ENCODE data around the gene DLG3.

DLG3 gene

DNA sequence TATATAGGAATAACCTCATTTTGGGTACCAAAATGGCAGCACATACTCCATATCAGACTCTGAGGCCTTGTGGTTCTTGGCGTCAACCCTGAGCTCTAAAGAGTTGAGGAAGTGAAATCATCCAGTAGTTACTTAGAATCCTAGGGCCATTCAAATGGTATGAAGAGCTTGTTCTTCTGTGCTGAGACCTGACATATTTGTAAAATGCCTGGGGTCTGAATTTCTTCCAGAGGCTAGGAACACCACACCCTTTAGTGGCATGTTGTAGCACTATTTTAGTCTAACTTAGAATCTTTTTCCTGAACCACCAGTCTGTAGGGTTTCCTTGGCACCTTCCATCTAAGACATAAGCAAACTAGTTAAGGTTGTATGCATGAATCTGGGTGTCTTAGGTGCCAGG is 39.6 kb upstream of the DLG3 start:
- Histone ChIP-seq H3K9me3 (ENCODE audit: control insufficient read depth, low read length) (no peaks in the 10 kb centered on the region), H3K23ac (ENCODE audit: low read length in 2 of 2) (no peak overlapping the region)

DNA sequence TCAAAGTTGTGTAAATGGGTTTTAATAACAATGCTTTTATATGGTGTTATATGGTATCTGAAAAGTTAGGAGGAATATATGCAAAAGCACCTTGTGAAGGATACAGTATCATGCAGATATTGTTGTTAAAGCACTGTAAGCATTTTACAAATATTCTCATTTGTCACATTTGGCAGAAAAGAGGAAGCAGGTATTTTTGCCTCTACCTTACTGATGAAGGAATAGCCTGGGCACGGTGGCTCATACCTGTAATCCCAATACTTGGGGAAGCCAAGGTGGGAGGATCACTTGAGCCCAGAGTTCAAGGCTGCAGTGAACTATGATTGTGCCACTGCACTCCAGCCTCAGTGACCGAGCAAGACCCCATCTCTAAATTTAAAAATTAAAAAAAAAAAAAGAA is 33.7 kb upstream of the DLG3 start:
- Histone ChIP-seq H3K9me3 (ENCODE audit: control insufficient read depth, low read length) (no peaks in the 10 kb centered on the region), H3K4me2 (ENCODE audit: low read length, poor library complexity, severe bottlenecking) (no peak overlapping the region), H3K36me3 (ENCODE audit: control insufficient read depth in 1 of 2, insufficient read depth in 2 of 2, low read depth in 1 of 2, low read length in 2 of 2) (no peaks in the 10 kb centered on the region), H4K91ac (ENCODE audit: low read length) (no peak overlapping the region), H3K79me1 (replicated peaks; ENCODE audit: low read length, poor library complexity, severe bottlenecking) (no peaks in the 10 kb centered on the region), H2AFZ (ENCODE audit: low read depth, low read length) (no peak overlapping the region), H2BK5ac (ENCODE audit: low read depth, low read length, poor library complexity, severe bottlenecking) (no peak overlapping the region), H3K4me3 (ENCODE audit: insufficient read depth in 1 of 2, low read depth in 1 of 2, low read length in 2 of 2) (no peak overlapping the region), H3K27ac (ENCODE audit: low read length, poor library complexity, severe bottlenecking) (no peak overlapping the region), H3K14ac (ENCODE audit: low read length in 2 of 2) (no peak overlapping the region), H2BK12ac (ENCODE audit: low read length in 2 of 2) (no peak overlapping the region), H2AK5ac (ENCODE audit: low read length, severe bottlenecking) (no peak overlapping the region), H3K18ac (ENCODE audit: low read depth in 1 of 2, low read length in 2 of 2) (no peak overlapping the region), H4K8ac (ENCODE audit: low read length) (no peak overlapping the region), H3K27me3 (ENCODE audit: control insufficient read depth in 1 of 2, insufficient read depth in 1 of 2, low read length in 2 of 2) (peaks cover 0 to 38% of the 10 kb centered on the region in 2 experiments), H3K9ac (ENCODE audit: low read length) (no peak overlapping the region), H3K4ac (ENCODE audit: low read depth in 1 of 2, low read length in 2 of 2) (no peak overlapping the region), H2BK15ac (ENCODE audit: low read depth, poor library complexity, severe bottlenecking) (no peak overlapping the region), H3K4me1 (ENCODE audit: control insufficient read depth, insufficient read depth, low read depth, low read length) (no peaks in the 10 kb centered on the region), H2BK120ac (ENCODE audit: low read depth, low read length) (no peak overlapping the region), H3K23ac (ENCODE audit: low read length in 2 of 2) (no peak overlapping the region)
- no peak for DNase-seq
- 100% methylated on average over 1 of the region's 2 CpGs for WGBS

More for the DNA sequence above, 39.6 kb upstream of the DLG3 start:
- Histone ChIP-seq H3K14ac (ENCODE audit: low read length in 2 of 2) (no peak overlapping the region), H4K8ac (ENCODE audit: low read length) (no peak overlapping the region), H3K4me2 (ENCODE audit: low read length, poor library complexity, severe bottlenecking) (no peak overlapping the region), H3K4ac (ENCODE audit: low read depth in 1 of 2, low read length in 2 of 2) (no peak overlapping the region), H3K27ac (ENCODE audit: low read length, poor library complexity, severe bottlenecking) (no peak overlapping the region), H3K79me1 (replicated peaks; ENCODE audit: low read length, poor library complexity, severe bottlenecking) (no peaks in the 10 kb centered on the region), H2BK12ac (ENCODE audit: low read length in 2 of 2) (no peak overlapping the region), H3K4me1 (ENCODE audit: control insufficient read depth, insufficient read depth, low read depth, low read length) (no peaks in the 10 kb centered on the region), H2BK15ac (ENCODE audit: low read depth, poor library complexity, severe bottlenecking) (no peak overlapping the region), H2BK5ac (ENCODE audit: low read depth, low read length, poor library complexity, severe bottlenecking) (no peak overlapping the region), H2AFZ (ENCODE audit: low read depth, low read length) (no peak overlapping the region), H4K91ac (ENCODE audit: low read length) (no peak overlapping the region), H3K27me3 (ENCODE audit: control insufficient read depth in 1 of 2, insufficient read depth in 1 of 2, low read length in 2 of 2) (peaks cover 0 to 46% of the 10 kb centered on the region in 2 experiments), H2AK5ac (ENCODE audit: low read length, severe bottlenecking) (no peak overlapping the region), H3K4me3 (ENCODE audit: insufficient read depth in 1 of 2, low read depth in 1 of 2, low read length in 2 of 2) (no peak overlapping the region), H3K36me3 (ENCODE audit: control insufficient read depth in 1 of 2, insufficient read depth in 2 of 2, low read depth in 1 of 2, low read length in 2 of 2) (no peaks in the 10 kb centered on the region), H3K9ac (ENCODE audit: low read length) (no peak overlapping the region), H3K18ac (ENCODE audit: low read depth in 1 of 2, low read length in 2 of 2) (no peak overlapping the region), H2BK120ac (ENCODE audit: low read depth, low read length) (no peak overlapping the region)
- 100% methylated on average over 1 of the region's 1 CpG for WGBS
- no peak for DNase-seq

DNA sequence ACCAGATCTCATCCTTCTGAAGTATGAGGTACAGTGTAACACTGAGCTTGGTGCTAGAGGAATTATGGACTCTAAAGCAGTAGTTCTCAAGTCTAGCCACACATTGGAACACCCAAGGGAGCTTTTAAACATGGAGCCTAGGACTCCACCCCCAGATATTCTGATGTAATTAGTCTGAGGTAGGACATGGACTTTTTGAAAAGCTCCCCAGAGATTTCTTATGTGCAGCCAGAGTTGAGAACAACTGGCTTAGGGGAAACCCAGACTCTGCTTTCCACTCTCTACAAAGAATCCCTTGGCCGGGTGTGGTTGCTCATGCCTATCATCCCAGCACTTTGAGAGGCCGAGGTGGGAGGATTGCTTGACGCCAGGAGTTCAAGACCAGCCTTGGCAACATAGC is 33.2 kb upstream of the DLG3 start:
- Histone ChIP-seq H2BK12ac (ENCODE audit: low read length in 2 of 2) (no peak overlapping the region), H2AFZ (ENCODE audit: low read depth, low read length) (no peak overlapping the region), H3K4me2 (ENCODE audit: low read length, poor library complexity, severe bottlenecking) (no peak overlapping the region), H4K8ac (ENCODE audit: low read length) (no peak overlapping the region), H3K27me3 (ENCODE audit: control insufficient read depth in 1 of 2, insufficient read depth in 1 of 2, low read length in 2 of 2) (peaks cover 0 to 36% of the 10 kb centered on the region in 2 experiments), H3K4me3 (ENCODE audit: insufficient read depth in 1 of 2, low read depth in 1 of 2, low read length in 2 of 2) (no peak overlapping the region), H3K9ac (ENCODE audit: low read length) (no peak overlapping the region), H3K14ac (ENCODE audit: low read length in 2 of 2) (no peak overlapping the region), H3K4me1 (ENCODE audit: control insufficient read depth, insufficient read depth, low read depth, low read length) (no peaks in the 10 kb centered on the region), H3K9me3 (ENCODE audit: control insufficient read depth, low read length) (no peaks in the 10 kb centered on the region), H3K27ac (ENCODE audit: low read length, poor library complexity, severe bottlenecking) (no peak overlapping the region), H3K18ac (ENCODE audit: low read depth in 1 of 2, low read length in 2 of 2) (no peak overlapping the region), H3K36me3 (ENCODE audit: control insufficient read depth in 1 of 2, insufficient read depth in 2 of 2, low read depth in 1 of 2, low read length in 2 of 2) (no peaks in the 10 kb centered on the region), H2BK5ac (ENCODE audit: low read depth, low read length, poor library complexity, severe bottlenecking) (no peak overlapping the region), H3K79me1 (replicated peaks; ENCODE audit: low read length, poor library complexity, severe bottlenecking) (no peaks in the 10 kb centered on the region), H3K23ac (ENCODE audit: low read length in 2 of 2) (no peak overlapping the region), H2AK5ac (ENCODE audit: low read length, severe bottlenecking) (no peak overlapping the region), H2BK15ac (ENCODE audit: low read depth, poor library complexity, severe bottlenecking) (no peak overlapping the region), H4K91ac (ENCODE audit: low read length) (no peak overlapping the region), H2BK120ac (ENCODE audit: low read depth, low read length) (no peak overlapping the region), H3K4ac (ENCODE audit: low read depth in 1 of 2, low read length in 2 of 2) (no peak overlapping the region)
- DNase-seq, result no peak
- WGBS, result 100% methylated on average over 3 of the region's 3 CpGs

DNA sequence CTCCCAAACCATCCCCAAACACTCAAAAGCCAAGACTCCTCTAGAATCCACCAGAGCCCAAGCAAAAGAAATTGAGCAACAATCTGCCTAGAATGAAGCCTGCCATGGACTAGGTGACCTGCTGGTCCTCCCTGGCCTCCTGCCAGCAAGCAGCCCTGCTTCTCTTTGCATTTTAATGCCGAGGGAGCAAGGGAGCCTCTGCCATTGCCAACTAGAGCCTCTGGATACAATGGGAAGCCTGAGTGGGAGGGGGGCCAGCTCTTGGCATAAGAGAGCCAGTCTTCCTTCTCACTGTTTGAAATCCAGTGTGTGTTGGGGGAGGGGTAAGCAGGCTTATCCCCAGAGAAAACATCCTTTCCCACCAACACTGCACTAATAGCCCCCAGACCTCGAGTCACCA is 23.0 kb upstream of the DLG3 start:
- Histone ChIP-seq H3K4me1 (ENCODE audit: control insufficient read depth, insufficient read depth, low read depth, low read length) (peaks cover 4% of the 10 kb centered on the region), H2AFZ (ENCODE audit: low read depth, low read length) (no peak overlapping the region), H3K4me2 (ENCODE audit: low read length, poor library complexity, severe bottlenecking) (no peak overlapping the region), H2AK5ac (ENCODE audit: low read length, severe bottlenecking) (no peak overlapping the region), H3K14ac (ENCODE audit: low read length in 2 of 2) (no peak overlapping the region), H3K23ac (ENCODE audit: low read length in 2 of 2) (no peak overlapping the region), H2BK15ac (ENCODE audit: low read depth, poor library complexity, severe bottlenecking) (no peak overlapping the region), H2BK12ac (ENCODE audit: low read length in 2 of 2) (no peak overlapping the region), H2BK120ac (ENCODE audit: low read depth, low read length) (no peak overlapping the region), H3K9me3 (ENCODE audit: control insufficient read depth, low read length) (no peaks in the 10 kb centered on the region), H4K8ac (ENCODE audit: low read length) (no peak overlapping the region), H3K79me1 (replicated peaks; ENCODE audit: low read length, poor library complexity, severe bottlenecking) (no peaks in the 10 kb centered on the region), H3K18ac (ENCODE audit: low read depth in 1 of 2, low read length in 2 of 2) (no peak overlapping the region), H3K27ac (ENCODE audit: low read length, poor library complexity, severe bottlenecking) (no peak overlapping the region), H3K27me3 (ENCODE audit: control insufficient read depth in 1 of 2, insufficient read depth in 1 of 2, low read length in 2 of 2) (peaks cover 0 to 30% of the 10 kb centered on the region in 2 experiments), H3K9ac (ENCODE audit: low read length) (no peak overlapping the region), H2BK5ac (ENCODE audit: low read depth, low read length, poor library complexity, severe bottlenecking) (no peak overlapping the region), H3K4ac (ENCODE audit: low read depth in 1 of 2, low read length in 2 of 2) (no peak overlapping the region), H3K36me3 (ENCODE audit: control insufficient read depth in 1 of 2, insufficient read depth in 2 of 2, low read depth in 1 of 2, low read length in 2 of 2) (no peaks in the 10 kb centered on the region), H3K4me3 (ENCODE audit: insufficient read depth in 1 of 2, low read depth in 1 of 2, low read length in 2 of 2) (no peak overlapping the region), H4K91ac (ENCODE audit: low read length) (no peak overlapping the region)
- WGBS, result 29% methylated on average over 2 of the region's 2 CpGs
- DNase-seq, result no peak

Data from mesenchymal stem cell (in vitro differentiated cells and primary cell).